GM21528 (cell line): Measurements from ENCODE around the gene DTX3.
A peak's percentile ranks its signal among the peaks of the same experiment; 100 is the strongest.
"Not testable (repeated sequence)": the region's sequence is repeated elsewhere in the genome, so short reads cannot be mapped to it uniquely, and the experiment has no call there.

Source experiments
- ATAC-seq: cut with Tn5 transposase; IDR thresholded peaks from one replicate; pipeline ENCODE4 v1.9.1; 2021; ENCODE audit warnings: mild to moderate bottlenecking, moderate library complexity; ENCODE audit not compliant: unreplicated experiment, low FRiP score

Gene DTX3

DNA sequence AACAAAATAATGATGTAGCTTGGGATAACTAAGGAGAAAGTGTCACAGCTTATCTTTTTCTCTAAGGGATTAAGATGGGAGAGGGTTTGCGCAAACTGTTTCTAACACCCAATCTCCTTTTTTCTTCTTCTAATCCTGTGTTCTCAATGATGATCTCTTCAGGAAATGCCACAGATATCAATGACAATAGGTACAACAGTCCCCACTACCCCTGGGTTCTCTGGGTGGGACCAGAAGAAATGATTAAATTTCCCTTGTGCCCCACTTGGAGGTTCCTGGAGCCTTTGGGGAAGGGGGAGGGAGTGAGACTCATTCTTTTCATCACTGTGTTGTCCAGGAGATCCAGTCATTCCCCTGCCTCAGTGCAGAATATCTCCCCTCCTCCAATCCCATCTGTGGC, 22.2 kb upstream of the DTX3 start:
- no peak for ATAC-seq

DNA sequence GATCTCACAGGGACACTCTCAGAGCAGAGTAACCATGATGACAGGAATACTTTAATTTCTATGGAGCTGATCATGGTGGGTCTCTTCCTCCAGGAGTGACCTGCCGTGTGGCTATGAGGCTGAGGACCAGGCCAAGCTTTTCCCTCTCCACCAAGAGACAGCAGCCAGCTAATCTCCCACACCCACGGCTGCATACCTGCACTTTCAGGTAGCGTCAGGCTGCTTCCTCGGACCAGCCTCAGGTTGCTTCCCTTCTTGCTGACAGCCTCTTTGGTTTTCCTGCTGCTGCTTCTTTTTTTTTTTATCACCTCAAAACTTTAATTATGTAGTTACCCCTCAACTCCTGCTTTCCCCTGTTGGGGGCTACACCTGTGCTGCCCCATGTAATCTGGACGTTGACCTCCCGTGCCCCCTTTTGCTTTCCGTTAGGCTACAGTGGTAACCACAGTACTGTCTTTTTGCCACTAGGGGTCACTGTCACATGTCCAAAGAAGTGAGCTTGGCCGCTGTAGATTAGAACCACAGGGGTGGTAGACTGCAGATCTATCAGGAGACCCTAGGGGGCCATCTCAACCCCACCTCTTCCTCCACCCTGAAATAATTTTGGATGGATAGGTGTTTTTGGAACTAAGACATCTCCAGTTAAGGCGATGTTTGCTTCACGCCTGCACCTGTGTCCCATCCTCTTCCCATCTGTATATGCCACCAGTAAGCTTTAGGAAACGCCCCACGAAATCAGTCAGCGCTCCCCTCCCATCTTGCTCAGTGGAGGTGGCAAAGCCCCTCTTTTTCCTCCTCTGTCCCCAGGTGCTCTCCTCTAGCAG, 21.4 kb upstream of the DTX3 start:
- ATAC-seq, result peak; percentile 91

GRCh38 chr12:57584050-57584449, 20.6 kb upstream of the DTX3 start:
- no peak for ATAC-seq

DNA sequence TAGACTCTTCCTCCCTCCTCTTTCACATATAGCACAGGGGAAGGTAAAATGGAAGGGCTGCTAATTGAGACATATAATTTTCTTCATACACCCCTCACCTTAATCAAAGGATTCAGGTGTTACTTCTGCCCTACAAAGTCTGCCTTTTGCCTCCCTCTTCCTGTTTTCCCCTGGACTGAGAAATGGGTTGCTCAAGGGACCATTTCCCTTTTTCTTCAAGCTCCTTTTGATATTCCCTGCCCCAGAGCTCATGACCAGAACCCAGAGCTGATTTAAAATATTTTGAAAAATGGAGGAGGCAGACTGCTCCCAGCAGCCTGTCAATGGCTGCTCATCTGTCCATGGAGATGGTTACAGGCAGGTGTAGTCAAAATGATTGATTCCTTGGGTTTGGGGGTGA, 19.9 kb upstream of the DTX3 start:
- ATAC-seq, result no peak

GRCh38 chr12:57585156-57585555, 19.5 kb upstream of the DTX3 start:
- no peak for ATAC-seq

GRCh38 chr12:57586128-57586527, 18.5 kb upstream of the DTX3 start:
- no peak for ATAC-seq

DNA sequence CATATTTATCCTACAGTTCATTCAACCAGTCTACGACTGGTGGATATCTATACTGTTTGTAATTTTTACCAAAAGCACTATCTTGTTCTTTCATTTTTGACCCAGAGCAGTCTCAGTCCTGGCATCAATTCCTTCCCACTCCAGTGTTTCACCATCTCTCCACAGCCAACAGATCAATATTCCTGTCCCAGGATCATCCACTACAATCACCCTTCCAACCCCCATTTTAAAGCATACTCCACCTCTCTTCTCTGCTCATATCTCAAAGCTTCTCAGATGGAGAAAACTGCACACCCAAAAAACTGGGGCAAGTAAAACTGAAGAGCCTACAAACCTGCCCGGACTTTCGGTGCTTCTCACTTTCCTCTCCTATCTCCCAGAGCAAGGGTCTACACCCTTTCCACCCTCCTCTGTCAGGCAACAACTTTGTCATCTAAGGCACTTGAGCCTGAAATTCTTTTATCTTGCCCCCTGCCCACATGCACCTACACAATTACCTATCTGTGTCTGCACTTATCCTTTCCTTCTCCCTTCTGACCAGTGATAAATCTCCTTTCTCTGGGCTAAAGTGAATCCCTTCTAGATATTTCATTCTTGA, 17.7 kb upstream of the DTX3 start:
- ATAC-seq, result no peak

- ATAC-seq, result not testable (repeated sequence)
Measured at GRCh38 chr12:57588951-57589610, 15.5 kb upstream of the DTX3 start.

DNA sequence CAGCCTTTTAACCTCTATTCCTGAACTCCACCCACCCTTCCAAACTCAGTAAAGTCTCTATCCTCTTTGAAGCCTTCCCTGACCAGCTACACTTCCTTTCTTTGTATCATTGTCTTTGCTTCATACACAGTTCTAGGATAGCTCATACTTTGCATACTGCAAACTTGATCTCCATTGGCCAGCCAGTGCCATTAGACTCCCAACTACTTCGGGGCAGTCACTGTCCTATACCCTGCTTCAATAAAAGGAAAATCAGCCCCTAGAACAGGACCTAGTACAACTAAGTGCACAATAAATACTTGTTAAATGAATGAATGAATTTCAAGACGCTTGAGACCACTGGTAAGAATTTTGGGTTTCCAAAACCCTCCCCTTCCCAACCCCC, 14.2 kb upstream of the DTX3 start:
- ATAC-seq, result no peak

GRCh38 chr12:57590864-57591781, 13.5 kb upstream of the DTX3 start, which contains the start of gene PIP4K2C:
Gene PIP4K2C (plus strand): TSS chr12:57591192. CDS start chr12:57591290, 98 bp downstream.
- ATAC-seq, result peak; percentile 92

DNA sequence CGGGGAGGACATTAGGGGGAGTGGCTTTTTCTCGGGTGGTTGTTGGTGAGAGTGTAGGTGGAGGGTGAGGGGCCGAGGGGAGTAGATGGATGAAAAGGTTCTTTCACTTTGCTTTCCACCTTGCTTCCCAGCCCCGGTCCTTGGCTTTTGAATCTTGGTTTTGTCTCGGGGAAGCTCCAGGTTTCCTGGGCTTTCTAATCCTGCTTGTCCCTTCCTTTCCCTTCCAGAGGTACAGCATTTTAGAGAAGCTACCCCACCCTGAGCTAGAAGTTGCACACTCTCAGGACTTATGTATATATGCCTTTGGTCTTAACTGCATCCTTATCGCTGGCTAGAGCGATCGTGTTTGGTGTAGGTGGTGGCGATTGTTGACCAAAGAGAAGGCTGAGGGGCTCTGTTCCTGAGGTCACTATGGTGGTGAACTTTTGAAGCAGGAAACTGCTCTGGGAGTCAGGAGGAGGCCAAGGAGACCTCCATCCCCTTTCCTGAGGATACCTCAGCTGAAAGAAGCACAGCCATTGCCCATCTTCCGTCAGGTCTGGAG, 12.8 kb upstream of the DTX3 start:
- ATAC-seq, result no peak

- no peak for ATAC-seq
Measured at GRCh38 chr12:57592551-57593165, 12.0 kb upstream of the DTX3 start.

DNA sequence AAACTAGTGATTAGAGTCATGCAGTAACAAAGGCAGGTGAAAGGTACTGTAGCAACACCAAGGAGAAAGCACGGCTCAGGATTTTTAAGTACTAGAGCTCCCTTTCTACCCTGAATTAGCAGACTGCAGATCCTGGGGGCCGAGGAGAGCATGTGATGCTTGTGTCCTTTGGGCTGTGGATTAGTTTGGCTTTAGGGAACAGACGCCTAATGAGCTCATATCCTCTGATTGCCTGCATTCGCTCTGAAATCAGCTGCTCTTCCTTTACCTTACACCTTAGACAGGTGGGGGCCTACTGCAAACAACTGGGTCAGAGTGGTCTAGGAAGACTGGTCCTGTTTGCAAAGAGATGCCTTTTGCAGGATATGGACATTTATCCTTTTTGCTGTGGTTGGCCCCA, 11.4 kb upstream of the DTX3 start:
- no peak for ATAC-seq

DNA sequence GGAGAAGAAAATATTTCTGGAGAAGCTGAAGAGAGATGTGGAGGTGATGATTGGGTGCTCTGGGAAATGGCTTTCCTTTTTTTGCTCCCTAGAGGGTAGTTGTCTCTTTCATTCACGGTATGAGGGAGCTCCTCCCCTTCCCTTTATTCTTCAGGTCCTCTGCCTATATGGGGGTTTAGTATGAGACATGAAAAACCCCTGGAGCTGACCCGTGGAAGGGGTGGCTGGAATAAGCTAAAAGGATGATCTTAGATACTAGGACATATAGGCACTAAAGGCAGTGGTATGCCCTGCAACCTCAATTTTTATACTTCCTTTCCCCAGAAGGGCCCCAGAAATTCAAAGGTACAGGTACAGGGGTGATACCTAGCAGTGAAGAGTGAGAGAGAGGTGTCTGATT, 4.2 kb upstream of the DTX3 start:
- no peak for ATAC-seq

GRCh38 chr12:57602544-57602943, 2.1 kb upstream of the DTX3 start:
- no peak for ATAC-seq

- ATAC-seq, result no peak
Measured at GRCh38 chr12:57603324-57603723, 1.3 kb upstream of the DTX3 start.

DNA sequence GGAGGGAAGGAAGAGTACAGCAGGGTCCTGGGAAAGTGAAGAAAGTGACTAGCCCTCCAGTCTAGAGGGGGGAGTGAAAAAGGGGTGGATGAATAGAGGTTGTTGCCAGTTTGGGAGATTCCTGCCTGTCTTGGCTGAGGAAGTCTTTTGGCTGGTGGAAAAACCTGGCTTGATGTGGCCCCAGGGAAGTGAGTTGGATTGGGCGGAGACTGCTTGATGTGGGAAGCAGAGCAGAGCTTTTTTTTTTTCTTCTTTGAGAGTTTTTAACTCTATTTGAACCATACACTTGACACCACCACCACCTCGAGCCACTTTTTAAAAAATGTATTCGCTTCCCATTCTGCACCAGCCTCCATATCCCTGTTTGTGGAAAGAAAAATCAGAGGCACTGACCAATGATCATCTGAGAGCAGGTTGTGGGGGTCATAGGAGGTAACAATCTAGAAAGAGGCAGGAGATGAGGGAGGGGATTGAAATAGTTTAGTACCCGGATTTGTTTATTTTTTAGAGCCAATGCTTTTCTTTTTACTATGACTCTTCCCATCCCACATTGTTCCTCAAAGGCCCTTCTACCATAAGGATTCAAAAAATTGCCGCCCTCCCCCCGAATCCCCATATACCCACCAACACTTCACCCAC, 690 bp upstream of the DTX3 start:
- no peak for ATAC-seq

- peak; percentile 10 for ATAC-seq
Measured at GRCh38 chr12:57604992-57605810, 577 bp downstream of the DTX3 start.
